ENCODE data around the gene DMRT3. TPM values are rescaled to one million over a fixed set of nuclear protein-coding genes. Genes with fewer than 3 reads are reported as not detected.

The DMRT3 gene
- total and polyA plus RNA-seq, 9 of the 15 experiments (the other 6 are each of a cell fraction or from before 2014, with no cell fraction given), result not detected

DNA sequence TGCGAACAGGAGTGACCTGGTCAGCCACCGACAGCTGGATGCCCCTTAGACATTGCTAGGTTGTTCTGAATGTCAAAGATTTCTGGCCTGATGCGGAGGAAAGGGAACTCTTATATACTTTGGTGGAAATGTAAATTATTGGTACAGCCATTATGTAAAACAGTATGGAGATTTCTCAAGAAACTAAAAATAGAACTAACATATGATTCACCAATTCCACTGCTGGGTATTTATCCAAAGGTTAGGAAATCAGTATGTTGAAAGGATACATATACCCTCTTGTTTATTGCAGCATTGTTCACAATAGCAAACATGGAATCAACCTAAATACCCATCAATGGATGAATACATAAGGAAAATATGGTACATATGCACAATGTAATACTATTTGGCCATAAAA lies 31.8 kb downstream of the DMRT3 start (continued):
- TF ChIP-seq, protein P1, sequence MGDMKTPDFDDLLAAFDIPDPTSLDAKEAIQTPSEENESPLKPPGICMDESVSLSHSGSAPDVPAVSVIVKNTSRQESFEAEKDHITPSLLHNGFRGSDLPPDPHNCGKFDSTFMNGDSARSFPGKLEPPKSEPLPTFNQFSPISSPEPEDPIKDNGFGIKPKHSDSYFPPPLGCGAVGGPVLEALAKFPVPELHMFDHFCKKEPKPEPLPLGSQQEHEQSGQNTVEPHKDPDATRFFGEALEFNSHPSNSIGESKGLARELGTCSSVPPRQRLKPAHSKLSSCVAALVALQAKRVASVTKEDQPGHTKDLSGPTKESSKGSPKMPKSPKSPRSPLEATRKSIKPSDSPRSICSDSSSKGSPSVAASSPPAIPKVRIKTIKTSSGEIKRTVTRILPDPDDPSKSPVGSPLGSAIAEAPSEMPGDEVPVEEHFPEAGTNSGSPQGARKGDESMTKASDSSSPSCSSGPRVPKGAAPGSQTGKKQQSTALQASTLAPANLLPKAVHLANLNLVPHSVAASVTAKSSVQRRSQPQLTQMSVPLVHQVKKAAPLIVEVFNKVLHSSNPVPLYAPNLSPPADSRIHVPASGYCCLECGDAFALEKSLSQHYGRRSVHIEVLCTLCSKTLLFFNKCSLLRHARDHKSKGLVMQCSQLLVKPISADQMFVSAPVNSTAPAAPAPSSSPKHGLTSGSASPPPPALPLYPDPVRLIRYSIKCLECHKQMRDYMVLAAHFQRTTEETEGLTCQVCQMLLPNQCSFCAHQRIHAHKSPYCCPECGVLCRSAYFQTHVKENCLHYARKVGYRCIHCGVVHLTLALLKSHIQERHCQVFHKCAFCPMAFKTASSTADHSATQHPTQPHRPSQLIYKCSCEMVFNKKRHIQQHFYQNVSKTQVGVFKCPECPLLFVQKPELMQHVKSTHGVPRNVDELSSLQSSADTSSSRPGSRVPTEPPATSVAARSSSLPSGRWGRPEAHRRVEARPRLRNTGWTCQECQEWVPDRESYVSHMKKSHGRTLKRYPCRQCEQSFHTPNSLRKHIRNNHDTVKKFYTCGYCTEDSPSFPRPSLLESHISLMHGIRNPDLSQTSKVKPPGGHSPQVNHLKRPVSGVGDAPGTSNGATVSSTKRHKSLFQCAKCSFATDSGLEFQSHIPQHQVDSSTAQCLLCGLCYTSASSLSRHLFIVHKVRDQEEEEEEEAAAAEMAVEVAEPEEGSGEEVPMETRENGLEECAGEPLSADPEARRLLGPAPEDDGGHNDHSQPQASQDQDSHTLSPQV (IDR thresholded peaks at IDR 0.05), result no peak
- no peak for TF ChIP-seq RBFOX2 (IDR thresholded peaks at IDR 0.05; ENCODE audit: low read depth, low read length)
- no peak for TF ChIP-seq CHD1 (IDR thresholded peaks at IDR 0.05; ENCODE audit: low read length)
- TF ChIP-seq, protein P2, sequence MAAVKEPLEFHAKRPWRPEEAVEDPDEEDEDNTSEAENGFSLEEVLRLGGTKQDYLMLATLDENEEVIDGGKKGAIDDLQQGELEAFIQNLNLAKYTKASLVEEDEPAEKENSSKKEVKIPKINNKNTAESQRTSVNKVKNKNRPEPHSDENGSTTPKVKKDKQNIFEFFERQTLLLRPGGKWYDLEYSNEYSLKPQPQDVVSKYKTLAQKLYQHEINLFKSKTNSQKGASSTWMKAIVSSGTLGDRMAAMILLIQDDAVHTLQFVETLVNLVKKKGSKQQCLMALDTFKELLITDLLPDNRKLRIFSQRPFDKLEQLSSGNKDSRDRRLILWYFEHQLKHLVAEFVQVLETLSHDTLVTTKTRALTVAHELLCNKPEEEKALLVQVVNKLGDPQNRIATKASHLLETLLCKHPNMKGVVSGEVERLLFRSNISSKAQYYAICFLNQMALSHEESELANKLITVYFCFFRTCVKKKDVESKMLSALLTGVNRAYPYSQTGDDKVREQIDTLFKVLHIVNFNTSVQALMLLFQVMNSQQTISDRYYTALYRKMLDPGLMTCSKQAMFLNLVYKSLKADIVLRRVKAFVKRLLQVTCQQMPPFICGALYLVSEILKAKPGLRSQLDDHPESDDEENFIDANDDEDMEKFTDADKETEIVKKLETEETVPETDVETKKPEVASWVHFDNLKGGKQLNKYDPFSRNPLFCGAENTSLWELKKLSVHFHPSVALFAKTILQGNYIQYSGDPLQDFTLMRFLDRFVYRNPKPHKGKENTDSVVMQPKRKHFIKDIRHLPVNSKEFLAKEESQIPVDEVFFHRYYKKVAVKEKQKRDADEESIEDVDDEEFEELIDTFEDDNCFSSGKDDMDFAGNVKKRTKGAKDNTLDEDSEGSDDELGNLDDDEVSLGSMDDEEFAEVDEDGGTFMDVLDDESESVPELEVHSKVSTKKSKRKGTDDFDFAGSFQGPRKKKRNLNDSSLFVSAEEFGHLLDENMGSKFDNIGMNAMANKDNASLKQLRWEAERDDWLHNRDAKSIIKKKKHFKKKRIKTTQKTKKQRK (IDR thresholded peaks at IDR 0.05; ENCODE audit: borderline replicate concordance, low read depth, low read length), result no peak

Data from K562 (cell line).